SK-N-MC (cell line): Measurements from ENCODE around the gene POLD2.

Experiments
- EZH2 ChIP-seq: fragments of 200-600 bp; sonication (generic); IDR thresholded peaks from one replicate; pipeline ENCODE4 v1.6.1; 2017; ENCODE audit warnings: antibody characterized with exemption
- POLR2AphosphoS5 ChIP-seq: IDR thresholded peaks from 2 replicates; pipeline ENCODE4 v1.6.1; 2012; ENCODE audit warnings: mild to moderate bottlenecking, low read depth, low read length, borderline replicate concordance

GRCh38 chr7:44157116-44158080, 34.0 kb upstream of the POLD2 start:
- no peak for TF ChIP-seq POLR2AphosphoS5
- TF ChIP-seq EZH2, result no peak
